Right atrium auricular region (tissue), 2 donors: ENCODE results near the gene SMIM38. TPM values are rescaled to one million over a fixed set of nuclear protein-coding genes. Genes with fewer than 3 reads are reported as not detected.

Source experiments
- DNase-seq: peaks from one replicate; pipeline ENCODE4 v3.0.0-alpha.2; 2019; ENCODE audit warnings: low spot score
- H3K27ac ChIP-seq, 2 donors: fragments of 200-600 bp; sonication (generic); 1 replicate in 1 of 2; 2 replicates in 1 of 2; pipeline ENCODE4 v1.5.1; 2016 to 2019
- H3K27me3 ChIP-seq, 2 donors: fragments of 200-600 bp; sonication (generic); one replicate each; pipeline versions ENCODE4 v1.5.1 to v1.6.0; 2017 to 2019
- H3K36me3 ChIP-seq: fragments of 200-600 bp; sonication (generic); one replicate; pipeline ENCODE4 v1.5.1; 2016
- H3K4me1 ChIP-seq, 2 donors: fragments of 200-600 bp; sonication (generic); one replicate each; pipeline versions ENCODE4 v1.5.1 to v1.6.0; 2017 to 2019
- H3K4me3 ChIP-seq, 2 donors: fragments of 200-600 bp; sonication (generic); 1 replicate in 1 of 2; 2 replicates in 1 of 2; pipeline ENCODE4 v1.5.1; 2017 to 2019; ENCODE audit warnings: mild to moderate bottlenecking in 1 of 2, moderate library complexity in 1 of 2
- H3K9me3 ChIP-seq, 2 donors: fragments of 200-600 bp; sonication (generic); one replicate each; pipeline ENCODE4 v1.5.1; 2019
- CTCF ChIP-seq, 2 donors: fragments of 200-600 bp; sonication (generic); IDR thresholded peaks; one replicate each; pipeline ENCODE4 v1.5.1; 2019; ENCODE audit warnings: antibody characterized with exemption in 2 of 2
- total RNA-seq, 2 donors: library from RNA; depleted of rRNA; stranded (reverse); fragments of >200 nt; gene quantifications; one replicate each; pipeline ENCODE4 v1.1.0, GENCODE V29; 2016

Gene SMIM38
- total RNA-seq, 2 donors from 2014 or later, result 0.35 TPM; not detected in 1

GRCh38 chr11:69198891-69199582 is 43.3 kb downstream of the SMIM38 start:
- no peak overlapping the region for H3K27ac ChIP-seq
- no peaks in the 10 kb centered on the region for H3K36me3 ChIP-seq
- no peak for DNase-seq
- TF ChIP-seq CTCF (IDR thresholded peaks at IDR 0.05), result no peak
- H3K4me3 ChIP-seq, result no peak overlapping the region
- peaks cover 0 to 12% of the 10 kb centered on the region in 2 donors for H3K4me1 ChIP-seq
- no peaks in the 10 kb centered on the region for H3K9me3 ChIP-seq
- no peaks in the 10 kb centered on the region for H3K27me3 ChIP-seq

- H3K27ac ChIP-seq, result no peak overlapping the region
- TF ChIP-seq CTCF (IDR thresholded peaks at IDR 0.05), result no peak
- H3K4me3 ChIP-seq, result no peak overlapping the region
- H3K9me3 ChIP-seq, result no peaks in the 10 kb centered on the region
- no peak for DNase-seq
- H3K36me3 ChIP-seq, result no peaks in the 10 kb centered on the region
- peaks cover 0 to 12% of the 10 kb centered on the region in 2 donors for H3K4me1 ChIP-seq
- H3K27me3 ChIP-seq, result no peaks in the 10 kb centered on the region
These were observed 44.0 kb downstream of the SMIM38 start for GRCh38 chr11:69199583-69200315.

GRCh38 chr11:69200331-69201065 is 44.8 kb downstream of the SMIM38 start:
- H3K27me3 ChIP-seq, result no peaks in the 10 kb centered on the region
- no peak overlapping the region for H3K27ac ChIP-seq
- H3K4me1 ChIP-seq, result peaks cover 0 to 12% of the 10 kb centered on the region in 2 donors
- H3K36me3 ChIP-seq, result no peaks in the 10 kb centered on the region
- H3K4me3 ChIP-seq, result no peak overlapping the region
- no peaks in the 10 kb centered on the region for H3K9me3 ChIP-seq
- DNase-seq, result no peak
- no peak for TF ChIP-seq CTCF (IDR thresholded peaks at IDR 0.05)

- H3K27ac ChIP-seq, result no peak overlapping the region
- H3K4me3 ChIP-seq, result no peak overlapping the region
- H3K9me3 ChIP-seq, result no peaks in the 10 kb centered on the region
- no peak for DNase-seq
- TF ChIP-seq CTCF (IDR thresholded peaks at IDR 0.05), result no peak
- H3K4me1 ChIP-seq, result peaks cover 0 to 12% of the 10 kb centered on the region in 2 donors
- no peaks in the 10 kb centered on the region for H3K27me3 ChIP-seq
- no peaks in the 10 kb centered on the region for H3K36me3 ChIP-seq
These were observed 45.3 kb downstream of the SMIM38 start for GRCh38 chr11:69201066-69201365.

GRCh38 chr11:69201764-69202370 is 46.1 kb downstream of the SMIM38 start:
- no peaks in the 10 kb centered on the region for H3K9me3 ChIP-seq
- no peaks in the 10 kb centered on the region for H3K27me3 ChIP-seq
- no peak for TF ChIP-seq CTCF (IDR thresholded peaks at IDR 0.05)
- no peak overlapping the region for H3K27ac ChIP-seq
- DNase-seq, result no peak
- H3K4me3 ChIP-seq, result no peak overlapping the region
- no peaks in the 10 kb centered on the region for H3K36me3 ChIP-seq
- H3K4me1 ChIP-seq, result peaks cover 0 to 12% of the 10 kb centered on the region in 2 donors
